NCI-H146 (cell line): ENCODE results near the gene TMEM132C.

Source experiments
- DNase-seq: peaks from one replicate; lab custom pipeline; 2025; lab: John Stamatoyannopoulos, UW

TMEM132C gene

DNA sequence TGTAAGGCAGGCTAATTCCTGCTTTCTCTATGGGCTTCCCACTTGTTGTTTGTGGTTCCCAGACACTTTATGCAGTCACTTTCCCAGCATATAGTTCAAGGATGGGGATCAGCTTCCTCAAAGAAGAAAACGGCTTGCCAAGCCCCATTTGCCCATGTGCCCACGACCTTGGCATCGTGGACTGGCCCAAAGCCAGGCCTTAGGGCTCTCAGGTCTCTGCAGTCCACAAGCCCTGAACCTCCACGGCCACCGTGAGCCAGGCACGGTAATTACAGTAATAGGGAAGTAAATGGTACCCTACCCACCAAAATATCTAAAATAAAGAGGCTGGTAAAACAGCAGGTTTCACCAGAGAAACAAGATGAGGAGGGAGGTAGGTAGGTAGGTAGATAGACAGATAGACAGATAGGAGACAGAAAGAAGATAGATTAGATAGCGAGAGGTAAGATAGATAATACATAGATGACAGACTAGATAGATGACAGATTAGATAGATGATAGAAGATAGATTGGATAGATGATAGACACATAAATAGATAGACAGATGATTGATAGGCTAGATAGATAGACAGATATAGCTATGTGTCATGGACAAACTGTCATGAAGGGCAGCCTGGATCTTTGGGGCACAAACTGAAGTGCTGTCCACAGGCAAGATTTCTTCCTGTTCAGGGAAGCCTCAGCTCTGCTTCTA, 393.7 kb downstream of the TMEM132C start:
- no peak for DNase-seq

DNA sequence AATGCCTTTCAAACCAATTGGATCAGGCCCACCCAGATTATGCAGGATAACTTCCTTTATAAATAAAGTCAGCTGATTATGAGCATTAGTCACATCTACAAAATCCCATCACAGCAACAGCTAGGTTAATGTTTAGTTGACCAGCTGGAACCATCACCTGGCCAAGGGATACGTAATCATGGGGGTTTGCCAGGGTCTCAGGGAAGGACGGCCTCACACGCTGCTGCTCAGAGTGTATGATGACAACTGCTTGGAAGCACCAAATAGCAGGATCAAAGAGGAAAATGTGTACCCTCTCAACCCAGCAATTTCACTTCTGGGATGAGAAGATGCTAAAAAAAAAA, 394.2 kb downstream of the TMEM132C start:
- DNase-seq = peak; percentile 50

DNA sequence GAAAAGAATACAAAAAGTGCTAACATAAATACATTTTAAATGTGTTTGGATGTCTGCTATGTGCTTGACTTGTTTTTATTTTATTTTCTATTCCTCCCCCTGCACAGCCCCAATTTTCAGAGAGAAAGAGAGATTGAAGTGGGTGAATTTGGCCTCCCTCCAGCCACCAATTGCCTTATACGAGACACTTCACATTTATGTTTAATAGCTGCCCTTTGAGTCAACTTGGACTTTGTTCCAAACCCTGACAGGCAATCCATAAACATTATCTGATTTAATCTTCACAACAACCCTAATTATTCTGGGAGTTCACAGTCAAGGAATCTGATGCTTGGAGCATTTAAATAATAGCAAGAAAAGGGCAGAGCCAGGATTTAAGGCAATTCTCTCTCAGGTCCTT, 395.1 kb downstream of the TMEM132C start:
- peak; percentile 44 for DNase-seq

DNA sequence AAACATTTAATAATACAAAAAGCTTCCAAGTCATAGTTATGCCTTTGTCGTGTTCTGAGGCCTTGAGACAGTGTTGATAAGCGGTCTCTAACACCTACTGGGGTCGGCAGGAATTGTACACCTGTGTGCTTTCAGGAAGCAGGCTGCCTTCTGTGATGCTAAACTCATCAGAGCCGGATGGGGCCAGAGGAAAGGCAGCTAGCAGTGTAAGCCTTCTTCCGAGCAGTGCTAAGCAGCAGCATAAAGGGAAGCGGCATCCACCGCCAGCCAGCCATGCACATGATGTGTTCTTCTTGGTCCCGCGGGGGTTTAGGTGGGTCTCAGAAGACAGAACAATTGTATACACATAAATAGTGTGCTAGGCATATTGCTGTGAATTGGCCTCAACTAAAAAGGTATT, 397.5 kb downstream of the TMEM132C start:
- no peak for DNase-seq

DNA sequence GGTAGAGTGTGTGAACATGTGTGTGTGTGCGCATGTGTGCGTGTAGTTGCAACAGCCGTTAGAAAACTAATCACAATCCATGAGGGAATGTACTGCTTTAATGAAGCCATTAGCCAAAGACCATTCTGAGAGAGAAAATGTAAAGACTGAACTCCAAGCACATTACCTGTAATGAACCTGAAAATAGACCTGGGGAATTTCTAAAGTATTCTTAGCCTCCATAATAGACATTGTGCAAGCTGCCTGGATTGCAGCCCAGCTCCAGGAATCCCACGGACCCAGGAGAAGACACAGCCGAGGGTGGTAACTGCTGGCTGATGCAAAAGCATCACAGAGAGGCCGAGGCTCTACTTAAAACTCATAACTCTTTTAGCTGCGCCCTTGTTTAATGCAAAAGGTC, 400.2 kb downstream of the TMEM132C start:
- no peak for DNase-seq

DNA sequence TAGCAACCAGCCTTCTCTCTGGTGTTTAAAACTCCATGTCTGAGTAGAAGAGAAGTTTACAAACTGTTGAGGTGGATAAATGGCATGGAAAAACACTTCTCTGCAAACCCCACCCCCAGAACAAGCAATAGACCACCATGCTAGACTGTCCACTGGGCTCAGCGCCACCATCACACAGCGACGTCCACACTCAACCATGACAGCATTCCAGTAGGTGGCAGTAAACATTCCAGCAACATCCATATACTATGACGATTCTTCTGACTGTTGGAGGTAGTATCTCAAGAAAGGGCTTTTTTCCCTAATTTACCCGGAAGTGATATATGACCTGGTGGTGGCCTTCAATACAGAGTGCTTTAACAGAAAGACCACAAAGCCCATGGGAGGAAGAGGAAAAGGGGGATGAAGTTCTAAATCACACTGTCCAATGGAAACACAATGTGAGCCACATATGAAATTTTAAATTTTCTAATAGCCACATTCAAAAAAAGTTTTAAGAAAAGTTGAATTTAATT, 404.6 kb downstream of the TMEM132C start:
- no peak for DNase-seq

DNA sequence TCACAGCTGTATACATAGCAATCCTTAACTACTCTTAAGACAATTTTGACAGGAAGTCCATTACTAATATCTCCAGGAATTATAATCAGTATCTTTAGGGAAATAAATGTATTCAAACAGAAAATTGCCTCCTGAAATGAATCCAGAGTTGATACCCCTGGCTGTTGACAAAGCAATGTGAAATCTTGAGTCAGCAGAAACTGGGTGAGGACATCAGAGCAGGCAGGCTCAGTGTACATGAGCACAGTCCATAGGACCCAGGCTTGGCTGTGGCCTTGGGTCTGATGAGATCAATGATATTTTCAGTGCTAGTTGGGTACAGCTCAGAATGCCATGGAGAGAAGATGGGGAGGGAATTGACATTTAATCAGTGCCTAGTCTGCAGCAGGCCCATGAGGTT, 405.5 kb downstream of the TMEM132C start:
- no peak for DNase-seq

DNA sequence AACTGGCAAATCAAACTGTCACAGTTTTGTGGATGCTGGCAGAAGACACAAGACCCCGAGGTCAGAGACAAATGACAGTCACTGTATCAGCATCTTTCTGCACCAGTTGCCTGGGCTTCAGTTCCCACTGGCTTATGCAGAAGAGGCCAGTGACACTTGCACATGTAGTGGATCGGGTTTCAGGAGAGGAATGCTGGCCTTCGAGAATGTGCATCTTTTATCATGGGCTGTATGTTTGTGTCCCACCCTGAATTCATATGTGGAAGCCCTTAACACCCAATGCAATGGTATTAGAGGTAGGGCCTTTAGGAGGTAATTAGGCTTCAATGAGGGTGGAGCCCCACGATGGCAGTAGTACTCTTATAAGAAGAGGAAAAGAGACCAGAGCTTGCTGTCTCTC, 405.9 kb downstream of the TMEM132C start:
- DNase-seq = no peak

DNA sequence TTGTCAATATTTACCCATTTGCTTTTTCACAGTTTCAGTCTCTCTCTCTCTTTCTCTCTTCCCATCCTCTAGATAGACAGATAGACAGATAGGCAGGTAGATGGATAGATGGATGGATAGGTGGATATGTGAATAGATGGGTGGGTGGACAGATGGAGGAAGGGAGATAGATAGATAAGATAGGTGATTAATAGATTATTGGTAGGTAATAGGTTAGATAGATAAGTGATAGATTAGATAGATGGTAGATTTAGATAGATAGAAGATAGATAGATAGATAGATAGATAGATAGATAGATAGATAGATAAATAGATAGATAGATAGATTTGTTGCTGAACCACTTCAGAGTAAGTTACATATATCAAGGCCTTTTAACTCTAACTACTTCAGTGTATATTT, 408.6 kb downstream of the TMEM132C start:
- no peak for DNase-seq

DNA sequence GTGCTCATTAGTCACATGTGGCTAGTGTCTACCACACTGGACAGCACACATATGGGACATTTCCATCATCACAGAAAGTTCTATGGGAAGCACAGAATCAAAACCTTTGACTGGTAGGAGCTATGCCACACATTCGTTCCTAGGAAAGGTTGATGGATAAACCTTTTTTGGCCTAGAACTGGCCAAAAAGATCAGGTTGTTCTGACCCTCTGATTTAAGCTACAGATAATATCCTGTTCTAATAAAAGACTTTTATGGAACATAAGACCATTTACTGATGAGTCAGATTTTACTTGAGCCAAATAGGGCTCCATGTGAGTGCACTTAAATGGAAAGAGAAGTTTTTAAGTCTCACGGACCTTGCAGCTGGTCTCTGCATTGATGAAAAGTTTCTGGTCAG, 413.6 kb downstream of the TMEM132C start:
- DNase-seq = no peak

DNA sequence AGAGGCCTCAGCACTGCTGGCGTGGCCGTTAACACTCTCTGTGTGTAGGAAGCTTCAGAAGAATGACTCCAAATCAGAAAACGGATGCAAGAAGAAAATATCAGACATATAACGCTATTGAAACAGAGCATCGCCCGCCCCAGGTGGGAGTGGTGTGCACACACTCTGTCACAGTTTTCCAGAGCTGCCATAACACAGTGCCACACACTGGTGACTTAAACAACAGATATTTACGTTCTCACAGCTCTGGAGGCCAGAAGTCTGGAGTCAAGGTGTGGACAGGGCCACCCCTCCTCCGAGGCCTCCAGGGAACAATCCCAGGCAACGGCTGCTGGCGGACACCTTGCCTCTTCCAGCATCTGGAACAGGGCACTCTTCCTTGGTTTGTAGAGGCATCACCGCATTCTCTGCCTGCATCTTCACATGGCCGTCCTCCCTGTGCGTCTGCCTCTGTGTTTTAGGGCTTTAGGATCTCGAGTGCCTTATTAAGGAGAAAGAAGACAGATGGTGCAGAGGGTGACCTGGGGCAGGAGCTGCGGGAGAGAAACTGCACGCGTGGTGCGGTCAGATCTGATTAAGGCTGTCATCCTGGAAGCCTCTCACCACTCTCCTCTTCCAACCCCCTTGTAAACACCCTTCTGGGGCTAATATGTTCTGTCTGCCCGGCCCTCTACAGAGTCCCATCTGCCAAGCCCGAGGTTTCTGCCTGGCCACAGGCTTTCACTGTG, 415.7 kb downstream of the TMEM132C start:
- no peak for DNase-seq

DNA sequence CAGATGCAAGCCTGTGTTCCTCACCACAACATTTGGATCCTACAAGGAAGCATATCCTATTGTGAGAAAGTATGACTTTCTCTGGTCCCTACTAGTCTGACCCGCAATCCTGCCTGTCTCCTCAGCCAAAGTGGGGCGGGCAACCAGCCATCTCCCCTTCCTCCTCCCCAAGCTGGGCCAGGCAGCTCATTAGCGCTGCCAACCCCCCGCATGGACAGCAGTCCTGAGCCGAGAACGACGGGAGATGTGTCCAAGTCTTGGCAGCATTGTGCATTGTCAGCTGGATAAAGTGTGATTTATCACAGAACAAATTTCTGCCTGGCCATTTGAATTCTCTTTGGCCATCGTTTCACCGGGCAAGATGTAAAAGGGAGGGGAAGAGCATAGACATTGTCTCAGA, 417.4 kb downstream of the TMEM132C start:
- DNase-seq = no peak

DNA sequence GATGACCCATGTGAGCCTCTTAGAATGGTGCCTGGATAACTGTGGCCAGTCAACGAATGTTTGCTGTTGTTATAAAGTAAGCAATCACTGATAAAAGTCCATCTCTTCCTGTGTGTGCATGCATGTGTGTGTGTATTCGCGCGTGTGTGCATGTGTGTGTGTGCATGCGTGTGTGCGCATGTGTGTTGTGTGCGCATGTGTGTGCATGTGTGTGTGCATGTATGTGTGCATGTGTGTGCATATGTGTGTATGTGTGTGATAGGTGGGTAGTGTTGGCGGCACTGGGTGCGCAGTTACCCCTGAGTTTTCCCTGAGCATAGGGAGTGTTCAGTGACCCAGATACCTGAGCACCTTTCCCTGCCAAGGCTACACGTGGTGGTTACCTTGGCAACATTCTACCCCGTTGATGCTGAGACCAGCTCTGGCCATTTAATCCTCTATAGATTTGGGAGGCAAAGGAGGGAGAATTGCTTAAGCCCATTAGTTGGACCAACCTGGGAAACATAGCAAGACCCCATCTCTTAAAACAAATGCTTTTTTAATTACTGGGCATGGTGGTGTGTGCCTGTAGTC, 419.0 kb downstream of the TMEM132C start:
- DNase-seq = no peak

DNA sequence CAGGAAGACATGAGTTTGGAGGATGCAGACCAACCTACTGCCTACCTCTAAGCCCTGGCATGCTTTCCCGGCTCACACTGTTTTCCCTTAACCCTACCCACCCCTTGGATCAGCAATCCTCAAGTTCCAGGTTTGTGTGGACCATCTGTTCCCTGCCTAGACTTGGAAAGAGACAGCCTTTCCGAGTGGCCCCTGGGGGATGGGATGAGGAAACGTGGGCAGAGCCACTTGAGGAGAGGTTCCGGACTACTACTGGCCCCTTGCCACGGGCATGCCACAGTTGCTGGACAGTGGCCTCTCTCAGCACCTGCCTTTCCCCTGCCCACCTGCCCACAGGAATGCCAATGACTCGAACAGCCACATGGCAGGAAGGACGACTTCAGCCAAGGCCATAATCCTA, 420.9 kb downstream of the TMEM132C start:
- no peak for DNase-seq

DNA sequence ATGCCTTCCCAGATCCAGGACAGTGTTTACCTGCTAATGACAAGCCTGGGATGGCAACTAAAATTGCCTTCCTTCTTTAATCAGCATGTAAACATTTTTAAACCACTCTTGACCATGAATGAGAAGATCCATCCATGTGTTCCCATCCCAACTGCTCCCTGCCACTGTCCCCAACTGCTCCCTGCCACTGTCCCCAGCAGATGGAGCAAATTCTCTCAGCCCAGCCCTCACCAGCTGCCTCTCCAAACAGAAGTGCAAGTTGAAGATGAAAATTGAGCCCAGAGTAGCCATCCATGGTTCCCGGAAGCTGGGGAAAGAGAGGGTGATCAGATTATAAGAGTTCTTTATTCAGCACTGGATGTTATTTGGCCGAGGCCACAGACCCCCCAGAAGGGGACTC, 423.7 kb downstream of the TMEM132C start:
- DNase-seq = peak; percentile 58

DNA sequence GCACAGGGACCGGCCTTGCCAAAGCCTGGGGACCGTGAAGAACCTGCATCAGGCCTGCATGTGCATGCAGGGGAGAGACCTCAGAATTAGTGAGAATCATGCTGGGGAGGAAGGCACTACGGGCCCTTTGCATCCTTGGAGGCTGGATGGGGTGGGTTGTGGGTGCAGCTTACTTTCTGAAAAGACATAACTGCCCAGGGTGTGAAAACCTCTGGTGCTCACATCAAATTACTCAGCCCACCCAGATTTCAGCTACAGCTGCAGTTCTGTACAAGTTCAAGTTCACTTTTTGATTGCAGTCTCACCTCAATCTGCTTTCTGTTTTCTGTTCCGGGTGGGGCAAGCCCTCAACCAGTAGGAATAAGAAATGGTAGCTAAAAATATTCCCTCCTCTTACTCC, 426.1 kb downstream of the TMEM132C start:
- no peak for DNase-seq

DNA sequence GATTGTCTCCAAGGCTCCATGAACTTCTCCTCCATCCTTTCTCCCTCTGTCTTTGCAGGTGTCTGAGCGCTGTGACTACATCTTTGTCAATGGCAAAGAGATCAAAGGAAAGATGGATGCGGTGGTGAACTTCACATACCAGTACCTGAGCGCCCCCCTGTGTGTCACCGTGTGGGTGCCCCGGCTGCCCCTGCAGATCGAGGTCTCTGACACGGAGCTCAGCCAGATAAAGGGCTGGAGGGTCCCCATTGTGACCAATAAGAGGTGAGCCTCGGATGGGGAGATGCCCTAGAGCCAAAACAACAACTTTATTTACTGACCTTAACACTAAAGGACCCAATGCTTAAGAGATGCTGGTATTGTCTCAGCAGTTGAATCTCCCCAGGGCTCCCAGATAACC, 426.8 kb downstream of the TMEM132C start:
- no peak for DNase-seq

DNA sequence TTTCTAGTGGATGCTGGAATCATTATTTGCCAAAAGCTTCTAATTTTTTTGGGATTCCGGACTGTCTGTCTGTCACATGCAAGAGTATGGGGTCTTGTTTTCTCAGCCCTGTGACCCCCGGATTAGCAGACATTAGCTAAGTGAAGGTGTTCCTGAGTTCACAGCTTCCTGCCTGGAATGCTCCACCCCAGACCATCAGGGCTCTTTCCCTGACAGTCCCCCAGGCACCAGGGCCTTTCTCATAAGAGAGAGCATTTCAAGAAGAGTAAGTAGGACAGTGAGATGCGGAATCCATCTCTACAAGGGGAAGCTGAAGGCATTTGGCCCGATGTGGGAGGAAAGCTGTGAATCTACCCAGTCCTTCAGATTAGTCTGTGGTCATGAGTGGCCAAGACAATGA, 427.5 kb downstream of the TMEM132C start:
- DNase-seq = no peak

DNA sequence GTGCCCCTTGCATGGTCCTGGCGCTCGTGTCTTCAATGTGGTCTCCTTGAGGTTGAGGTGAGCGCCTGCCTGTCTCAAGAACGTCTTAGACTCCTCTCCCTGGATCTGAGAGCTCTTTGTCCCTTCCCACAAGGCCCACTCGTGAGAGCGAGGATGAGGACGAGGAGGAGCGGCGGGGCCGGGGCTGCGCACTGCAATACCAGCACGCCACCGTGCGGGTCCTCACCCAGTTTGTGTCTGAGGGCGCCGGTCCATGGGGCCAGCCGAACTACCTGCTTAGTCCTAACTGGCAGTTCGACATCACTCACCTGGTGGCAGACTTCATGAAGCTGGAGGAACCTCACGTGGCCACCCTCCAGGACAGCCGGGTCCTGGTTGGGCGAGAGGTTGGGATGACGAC, 428.7 kb downstream of the TMEM132C start:
- DNase-seq = no peak

DNA sequence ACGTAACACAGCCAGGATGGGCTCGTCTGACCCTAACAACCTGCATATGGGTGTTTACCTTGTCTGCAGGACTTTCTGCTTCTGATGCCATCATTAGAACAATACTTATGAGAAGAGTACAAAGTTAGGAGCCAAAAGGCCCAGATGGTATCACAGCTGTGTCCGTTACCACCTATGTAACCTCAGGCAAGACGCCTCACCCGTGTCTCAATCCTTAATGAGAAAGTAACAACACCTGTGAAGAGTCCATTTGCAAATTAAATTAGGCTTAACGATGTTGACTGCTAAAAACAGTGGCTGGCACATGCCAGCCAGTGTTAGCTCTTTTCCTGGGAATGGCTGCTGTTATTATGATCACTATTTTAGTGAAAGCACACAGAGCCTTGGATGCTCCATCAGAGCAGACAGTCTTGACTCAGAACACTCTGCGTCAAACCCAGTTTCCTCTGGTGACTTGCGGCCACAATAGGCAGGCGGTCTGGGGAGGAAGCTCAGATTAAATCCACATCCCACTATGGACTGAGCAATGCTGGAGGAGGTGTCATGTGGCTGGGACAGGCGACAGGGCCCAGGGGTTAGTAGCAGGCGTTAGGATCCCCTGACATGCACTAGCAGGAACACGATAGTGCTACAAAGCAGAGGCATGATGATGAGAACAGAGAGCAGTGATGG, 431.5 kb downstream of the TMEM132C start:
- DNase-seq = no peak

DNA sequence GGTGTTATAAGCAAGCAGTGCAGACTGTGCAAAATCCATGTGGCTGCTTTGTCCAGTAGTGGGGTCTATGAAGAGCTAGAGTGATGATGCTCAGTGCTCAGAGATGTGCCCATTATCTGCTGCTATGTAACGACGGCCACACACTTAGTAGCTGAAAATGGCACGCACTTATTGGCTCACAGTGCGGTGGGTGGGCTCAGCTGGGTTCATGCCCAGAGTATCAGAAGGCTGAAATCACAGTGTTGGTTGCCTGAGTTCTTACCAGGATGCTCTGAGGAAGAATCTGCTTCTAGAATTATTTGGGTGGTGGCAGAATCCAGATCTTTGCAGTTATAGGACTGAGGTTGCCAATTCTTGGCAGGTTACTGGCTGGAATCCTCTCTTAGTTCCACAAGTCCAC, 432.1 kb downstream of the TMEM132C start:
- DNase-seq = no peak

DNA sequence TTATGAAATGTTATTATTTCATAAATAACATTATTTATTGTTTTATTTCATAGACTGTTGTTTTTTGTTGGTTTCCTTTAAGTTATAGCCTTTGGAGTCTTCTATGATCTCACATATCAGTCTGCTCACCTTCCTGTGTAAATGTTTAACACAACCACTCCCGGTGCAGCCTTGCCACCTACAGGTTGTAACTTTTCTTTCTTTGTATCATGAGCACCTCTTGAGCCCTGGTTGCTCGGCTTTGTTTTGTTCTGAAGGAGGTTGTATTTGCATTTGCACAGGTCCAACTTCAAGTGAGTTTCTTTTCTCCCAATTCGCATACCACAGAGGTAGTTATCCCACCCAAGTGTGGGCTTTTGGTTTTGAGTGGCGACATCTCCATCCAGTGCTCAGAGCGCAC, 435.4 kb downstream of the TMEM132C start:
- DNase-seq = no peak

DNA sequence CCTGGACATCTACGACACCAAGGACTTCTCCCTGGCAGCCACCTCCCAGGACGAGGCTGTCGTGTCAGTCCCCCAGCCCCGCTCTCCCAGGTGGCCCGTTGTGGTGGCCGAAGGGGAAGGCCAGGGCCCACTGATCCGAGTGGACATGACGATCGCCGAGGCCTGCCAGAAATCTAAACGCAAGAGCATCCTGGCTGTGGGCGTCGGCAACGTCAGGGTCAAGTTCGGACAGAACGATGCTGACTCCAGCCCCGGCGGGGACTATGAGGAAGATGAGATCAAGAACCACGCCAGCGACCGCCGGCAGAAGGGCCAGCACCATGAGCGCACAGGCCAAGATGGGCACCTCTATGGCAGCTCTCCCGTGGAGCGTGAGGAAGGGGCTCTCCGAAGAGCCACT, 438.2 kb downstream of the TMEM132C start:
- DNase-seq = no peak
